Activated naive CD4-positive, alpha-beta T cell treated with anti-CD3 and anti-CD28 coated beads, Interleukin-2, amount 10 ng/mL, durations not matched to agents 5 hours and 36 hours (primary cell): Measurements from ENCODE around the gene CASP10. TPM values are rescaled to one million over a fixed set of nuclear protein-coding genes. Genes with fewer than 3 reads are reported as not detected.

Source experiments
- total RNA-seq, 2 experiments: library from RNA; stranded (reverse); gene quantifications; one replicate each; pipeline ENCODE4 v1.2.3, GENCODE V29; 2021

CASP10 gene, protein sequence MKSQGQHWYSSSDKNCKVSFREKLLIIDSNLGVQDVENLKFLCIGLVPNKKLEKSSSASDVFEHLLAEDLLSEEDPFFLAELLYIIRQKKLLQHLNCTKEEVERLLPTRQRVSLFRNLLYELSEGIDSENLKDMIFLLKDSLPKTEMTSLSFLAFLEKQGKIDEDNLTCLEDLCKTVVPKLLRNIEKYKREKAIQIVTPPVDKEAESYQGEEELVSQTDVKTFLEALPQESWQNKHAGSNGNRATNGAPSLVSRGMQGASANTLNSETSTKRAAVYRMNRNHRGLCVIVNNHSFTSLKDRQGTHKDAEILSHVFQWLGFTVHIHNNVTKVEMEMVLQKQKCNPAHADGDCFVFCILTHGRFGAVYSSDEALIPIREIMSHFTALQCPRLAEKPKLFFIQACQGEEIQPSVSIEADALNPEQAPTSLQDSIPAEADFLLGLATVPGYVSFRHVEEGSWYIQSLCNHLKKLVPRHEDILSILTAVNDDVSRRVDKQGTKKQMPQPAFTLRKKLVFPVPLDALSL
- 10 to 100 TPM; 58.3 to 58.9 TPM for total RNA-seq

DNA sequence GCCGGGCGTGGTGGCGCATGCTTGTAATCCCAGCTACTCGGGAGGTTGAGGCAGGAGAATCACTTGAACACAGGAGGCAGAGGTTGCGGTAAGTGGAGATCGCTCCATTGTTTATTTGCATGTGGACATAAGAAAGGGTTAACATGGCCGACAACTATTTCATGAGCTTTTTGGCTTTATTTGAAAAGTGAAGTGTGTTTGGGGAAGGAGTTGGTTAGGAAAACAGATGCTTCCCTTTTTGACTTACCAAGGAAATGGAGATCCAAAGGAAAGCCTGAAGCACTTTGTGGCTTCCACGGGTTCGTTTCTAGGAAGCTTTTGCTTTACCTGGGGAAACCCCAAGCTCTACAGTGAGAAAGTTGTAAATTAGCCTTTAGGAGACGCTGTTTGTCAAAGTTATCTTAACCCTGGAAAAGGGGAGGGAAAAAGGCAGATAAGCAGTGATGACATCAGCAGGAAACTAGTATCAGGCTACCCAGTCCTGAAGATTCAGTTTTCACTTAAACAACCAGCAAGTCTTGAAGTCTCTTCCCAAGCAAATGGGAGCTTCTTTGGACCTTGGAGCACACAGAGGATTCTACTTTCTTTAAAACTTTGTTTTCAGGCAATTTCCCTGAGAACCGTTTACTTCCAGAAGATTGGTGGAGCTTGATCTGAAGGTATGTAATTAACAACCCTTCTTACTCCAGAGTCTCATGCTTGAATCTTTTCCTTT, at the start of gene CASP10:
Gene CASP10, plus strand, starts transcription at position 492 of the 715 bp plus-strand sequence. CDS start 2,637 bp downstream, outside the sequence.

DNA sequence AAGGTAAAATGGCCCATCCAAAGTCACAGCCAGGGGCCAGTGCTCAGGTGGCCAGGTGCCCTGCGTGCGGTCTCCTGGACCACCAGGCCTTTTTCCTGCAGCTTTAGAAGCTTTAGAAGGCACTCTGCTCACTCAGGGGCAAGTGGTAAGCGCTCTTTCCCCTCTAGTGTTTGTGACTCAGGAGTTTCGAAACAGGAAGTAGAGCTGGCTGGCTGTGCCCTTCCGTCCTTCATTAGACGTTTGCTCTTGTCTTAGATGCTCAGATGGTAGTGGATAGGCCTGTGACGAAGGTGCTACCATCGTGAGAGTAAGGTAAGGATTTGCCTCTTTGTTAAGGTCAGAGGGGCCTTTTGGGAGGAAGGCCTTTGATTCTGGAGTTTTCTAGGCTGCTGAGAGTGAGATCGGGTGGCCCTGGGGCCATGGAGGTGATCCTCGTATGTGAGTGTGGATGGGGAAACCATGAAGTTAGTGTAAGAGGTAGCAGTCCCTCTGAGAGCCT, 77.4 kb downstream of the CASP10 start, which contains the start of gene CASP8:
Gene CASP8, plus strand, starts transcription at position 235 of the 499 bp plus-strand sequence. CDS start 5,951 bp downstream, outside the sequence.

Other genes with a start within 250 kb of the CASP10 start
- 10 to 100 TPM; 42.0 to 53.7 TPM for gene ORC2, start 219.5 kb upstream of the CASP10 start, total RNA-seq
- 10 to 100 TPM; 29.3 to 29.7 TPM for gene HYCC2, start 111.5 kb upstream of the CASP10 start, total RNA-seq
- 100 to 1,000 TPM; 113 to 118 TPM for gene NDUFB3, start 111.1 kb upstream of the CASP10 start, total RNA-seq
- 10 to 100 TPM; 85.3 to 93.5 TPM for gene CFLAR, start 67.0 kb upstream of the CASP10 start, total RNA-seq
- gene CASP8, start 77.4 kb downstream of the CASP10 start, total RNA-seq: 10 to 100 TPM; 91.6 to 92.2 TPM
- 1 to 10 TPM; 4.9 to 5.5 TPM for gene FLACC1, start 174.2 kb downstream of the CASP10 start, total RNA-seq